Thoracic aorta (tissue), 2 donors: ENCODE data around the gene CRABP2. TPM values are rescaled to one million over a fixed set of nuclear protein-coding genes. Genes with fewer than 3 reads are reported as not detected.

ENCODE experiments used
- ATAC-seq: fragments of 150-250 bp; one replicate; pipeline ENCODE4 v1.8.0; 2017; ENCODE audit warnings: low read depth; ENCODE audit not compliant: insufficient number of reproducible peaks, low FRiP score
- DNase-seq: peaks from one replicate; pipeline ENCODE4 v3.0.0-alpha.2; 2020; ENCODE audit warnings: low spot score
- H3K27ac ChIP-seq, 2 donors: fragments of 200-600 bp; sonication (generic); 1 replicate in 1 of 2; 2 replicates in 1 of 2; pipeline ENCODE4 v1.5.1; 2016; ENCODE audit warnings: mild to moderate bottlenecking in 2 of 2, moderate library complexity in 2 of 2
- H3K27me3 ChIP-seq: fragments of 200-600 bp; sonication (generic); replicated peaks from 2 replicates; pipeline ENCODE4 v1.6.0; 2016; ENCODE audit warnings: mild to moderate bottlenecking; ENCODE audit not compliant: insufficient read depth
- H3K36me3 ChIP-seq: fragments of 200-600 bp; sonication (generic); one replicate; pipeline ENCODE4 v1.5.1; 2016
- H3K4me1 ChIP-seq, 2 donors: fragments of 200-600 bp; sonication (generic); 1 replicate in 1 of 2; 2 replicates in 1 of 2; pipeline versions ENCODE4 v1.5.1 to v1.6.0; 2016; ENCODE audit warnings: low read depth in 2 of 2, mild to moderate bottlenecking in 1 of 2; ENCODE audit not compliant: control insufficient read depth in 1 of 2
- H3K4me3 ChIP-seq: fragments of 200-600 bp; sonication (generic); 2 replicates; pipeline ENCODE4 v1.5.1; 2016; ENCODE audit warnings: mild to moderate bottlenecking
- H3K9me3 ChIP-seq: fragments of 200-600 bp; sonication (generic); 2 replicates; pipeline ENCODE4 v1.5.1; 2016
- total RNA-seq, 2 donors: library from RNA; depleted of rRNA; stranded (reverse); fragments of >200 nt; gene quantifications; one replicate each; pipeline versions ENCODE4 v1.1.0 to v1.2.3, GENCODE V29; 2016
- TF ChIP-seq, protein P1 (sequence below): fragments of 200-600 bp; sonication (generic); IDR thresholded peaks from one replicate; pipeline ENCODE4 v1.5.1; 2019; ENCODE audit warnings: antibody characterized with exemption

The CRABP2 gene
- total RNA-seq, 2 donors from 2014 or later, result 1.3 to 7.0 TPM

DNA sequence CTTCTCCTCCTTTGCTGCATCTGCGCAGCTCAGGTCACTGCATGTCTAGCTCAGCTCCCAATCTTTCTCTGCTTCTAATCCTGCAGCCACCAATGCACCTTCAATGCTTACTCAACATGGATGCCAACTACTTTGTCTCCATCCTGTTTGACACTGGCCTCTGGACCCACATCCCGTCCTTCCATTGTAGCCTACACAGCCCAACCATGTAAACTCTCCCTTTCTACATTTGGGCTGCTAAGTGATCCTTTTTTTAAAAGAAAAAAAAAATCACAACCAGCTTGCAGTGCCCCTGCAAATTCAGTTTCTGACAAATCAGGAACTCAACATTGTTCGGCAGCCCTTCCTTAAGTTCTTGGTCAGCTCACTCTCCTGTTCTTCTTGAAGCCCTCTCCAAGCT is 9.4 kb upstream of the CRABP2 start:
- Histone ChIP-seq H3K27ac (no peak overlapping the region), H3K36me3 (peaks cover 4% of the 10 kb centered on the region)
- TF ChIP-seq, protein P1, sequence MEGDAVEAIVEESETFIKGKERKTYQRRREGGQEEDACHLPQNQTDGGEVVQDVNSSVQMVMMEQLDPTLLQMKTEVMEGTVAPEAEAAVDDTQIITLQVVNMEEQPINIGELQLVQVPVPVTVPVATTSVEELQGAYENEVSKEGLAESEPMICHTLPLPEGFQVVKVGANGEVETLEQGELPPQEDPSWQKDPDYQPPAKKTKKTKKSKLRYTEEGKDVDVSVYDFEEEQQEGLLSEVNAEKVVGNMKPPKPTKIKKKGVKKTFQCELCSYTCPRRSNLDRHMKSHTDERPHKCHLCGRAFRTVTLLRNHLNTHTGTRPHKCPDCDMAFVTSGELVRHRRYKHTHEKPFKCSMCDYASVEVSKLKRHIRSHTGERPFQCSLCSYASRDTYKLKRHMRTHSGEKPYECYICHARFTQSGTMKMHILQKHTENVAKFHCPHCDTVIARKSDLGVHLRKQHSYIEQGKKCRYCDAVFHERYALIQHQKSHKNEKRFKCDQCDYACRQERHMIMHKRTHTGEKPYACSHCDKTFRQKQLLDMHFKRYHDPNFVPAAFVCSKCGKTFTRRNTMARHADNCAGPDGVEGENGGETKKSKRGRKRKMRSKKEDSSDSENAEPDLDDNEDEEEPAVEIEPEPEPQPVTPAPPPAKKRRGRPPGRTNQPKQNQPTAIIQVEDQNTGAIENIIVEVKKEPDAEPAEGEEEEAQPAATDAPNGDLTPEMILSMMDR, result no peak

GRCh38 chr1:156712626-156713025 is 7.2 kb upstream of the CRABP2 start:
- DNase-seq (no peak), ATAC-seq (no peak)
- TF ChIP-seq, protein P1, result no peak
- H3K36me3 ChIP-seq, result peaks cover 4% of the 10 kb centered on the region
- H3K4me3 ChIP-seq, result no peak overlapping the region
- H3K4me1 ChIP-seq, result peaks cover 3 to 13% of the 10 kb centered on the region in 2 donors
- no peaks in the 10 kb centered on the region for H3K9me3 ChIP-seq
- H3K27ac ChIP-seq, result no peak overlapping the region
- no peaks in the 10 kb centered on the region for H3K27me3 ChIP-seq

More for the DNA sequence above, 9.4 kb upstream of the CRABP2 start:
- no peak for ATAC-seq
- no peaks in the 10 kb centered on the region for H3K9me3 ChIP-seq
- DNase-seq, result no peak
- no peaks in the 10 kb centered on the region for H3K27me3 ChIP-seq
- peaks cover 0 to 7% of the 10 kb centered on the region in 2 donors for H3K4me1 ChIP-seq
- no peak overlapping the region for H3K4me3 ChIP-seq

DNA sequence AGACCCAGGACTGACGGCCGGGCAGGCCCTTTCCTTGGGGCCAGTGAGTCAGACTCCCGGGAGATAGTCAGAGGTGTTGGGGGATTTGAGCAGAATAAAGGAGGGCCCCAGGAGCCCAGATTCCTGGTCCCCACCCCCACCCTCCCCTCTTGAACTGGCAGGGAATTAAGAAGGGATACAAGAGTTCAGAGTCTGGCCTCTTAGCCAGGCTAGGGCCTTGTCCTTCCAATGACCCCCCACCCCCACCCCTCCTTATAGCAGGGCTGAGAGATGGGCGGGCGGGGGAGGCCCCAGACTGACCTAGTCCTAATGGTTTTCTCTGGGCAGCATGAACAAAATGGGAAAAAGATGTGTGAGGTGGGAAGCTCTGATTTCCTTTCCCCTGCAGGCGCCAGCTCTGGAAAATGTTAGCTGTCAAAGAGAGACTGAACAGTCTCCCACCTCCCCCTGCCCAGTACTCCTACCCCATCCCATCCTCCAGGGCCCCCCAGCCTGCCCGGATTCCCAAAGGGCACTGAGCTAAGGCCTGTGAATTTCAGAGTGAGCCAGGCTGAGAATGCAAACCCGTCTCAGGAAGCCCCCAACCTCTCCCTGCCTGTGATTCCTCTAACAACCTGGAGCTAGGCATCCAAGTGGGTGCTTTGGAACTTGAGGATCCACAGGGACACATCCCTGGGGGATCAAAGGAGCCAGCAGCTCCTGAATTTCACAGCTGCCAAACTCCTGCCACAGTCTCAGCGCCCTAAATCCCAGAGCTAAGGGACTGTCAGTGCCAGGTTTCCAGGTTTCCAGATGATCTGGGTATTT is 5.8 kb upstream of the CRABP2 start:
- Histone ChIP-seq H3K27ac (no peak overlapping the region), H3K36me3 (no peaks in the 10 kb centered on the region), H3K4me1 (peaks cover 13 to 21% of the 10 kb centered on the region in 2 donors), H3K27me3 (no peaks in the 10 kb centered on the region), H3K4me3 (no peak overlapping the region), H3K9me3 (no peaks in the 10 kb centered on the region)
- DNase-seq, result no peak
- ATAC-seq, result no peak
- TF ChIP-seq, protein P1, result no peak

DNA sequence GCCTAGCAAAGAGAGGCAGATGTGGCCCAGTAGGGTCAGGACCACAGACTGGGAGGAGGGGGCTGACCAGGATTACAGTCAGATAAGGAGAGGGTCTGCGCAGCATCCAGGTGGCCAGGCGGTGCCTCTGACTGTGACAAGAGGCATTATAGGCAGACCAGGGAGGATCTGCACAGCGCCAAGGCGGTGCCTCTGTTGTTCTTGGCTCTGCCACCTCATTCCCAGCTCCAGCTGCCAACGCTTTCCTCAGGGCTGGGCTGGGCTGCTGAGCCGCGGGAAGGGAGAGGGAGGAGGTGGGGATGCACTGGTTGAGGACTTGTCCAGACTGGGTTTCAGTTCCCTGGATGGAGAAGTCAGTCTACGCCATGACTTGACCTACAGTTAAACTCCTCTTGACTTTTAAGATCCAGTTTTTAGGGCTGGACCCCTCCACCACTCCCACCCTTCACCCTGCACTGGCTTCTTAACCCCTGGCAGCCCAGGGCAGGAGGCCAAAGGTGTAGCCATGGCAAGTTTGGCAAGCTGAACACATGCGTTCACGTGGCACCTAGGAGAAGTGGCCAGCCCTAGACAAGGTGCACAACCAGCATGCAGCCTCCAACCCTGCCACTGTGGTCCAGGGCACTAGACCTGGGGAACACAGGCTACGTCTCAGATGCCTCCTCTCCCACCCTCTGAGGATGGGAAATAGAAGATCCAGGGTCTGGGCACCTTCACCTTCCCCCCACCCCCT is 4.5 kb upstream of the CRABP2 start:
- DNase-seq (peak; percentile 31), ATAC-seq (peak; percentile 29)
- Histone ChIP-seq H3K27me3 (no peaks in the 10 kb centered on the region), H3K36me3 (no peaks in the 10 kb centered on the region), H3K9me3 (no peaks in the 10 kb centered on the region), H3K4me3 (no peak overlapping the region), H3K4me1 (peaks cover 20 to 34% of the 10 kb centered on the region in 2 donors), H3K27ac (peak overlapping the region in 1 of 2 donors; percentile 43)
- TF ChIP-seq, protein P1, result no peak

DNA sequence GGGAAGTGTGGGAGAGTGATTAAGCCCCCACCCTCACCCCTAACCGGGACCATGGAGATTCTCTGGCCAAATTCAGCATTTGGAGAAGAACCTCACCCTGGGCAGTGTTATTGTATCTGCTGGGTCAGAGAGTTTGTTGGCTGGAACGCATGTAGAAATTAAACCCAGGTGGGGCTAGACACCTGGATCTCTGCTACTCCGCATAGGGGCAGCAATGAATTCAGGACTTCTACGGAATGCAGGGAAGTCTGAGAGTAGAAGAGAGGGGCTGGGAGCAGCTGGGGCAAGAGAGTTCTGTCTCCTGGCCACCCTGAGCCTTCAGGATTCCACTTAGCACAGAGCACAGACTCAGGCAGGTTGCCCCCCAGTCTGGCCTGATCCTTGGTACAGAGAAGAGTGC is 3.6 kb upstream of the CRABP2 start:
- no peaks in the 10 kb centered on the region for H3K9me3 ChIP-seq
- H3K27me3 ChIP-seq, result no peaks in the 10 kb centered on the region
- no peaks in the 10 kb centered on the region for H3K36me3 ChIP-seq
- DNase-seq (no peak), ATAC-seq (no peak)
- H3K27ac ChIP-seq, result peak overlapping the region in 1 of 2 donors; percentile 43
- TF ChIP-seq, protein P1, result no peak
- peaks cover 28 to 41% of the 10 kb centered on the region in 2 donors for H3K4me1 ChIP-seq
- H3K4me3 ChIP-seq, result no peak overlapping the region
